Loucy (cell line): ENCODE data around the gene CRTAC1.

Experiments used
- H2AFZ ChIP-seq: fragments of 200-600 bp; sonication (generic); 2 replicates; pipeline ENCODE4 v1.6.0; 2016; ENCODE audit warnings: antibody characterized with exemption, mild to moderate bottlenecking, low read length, moderate library complexity
- H3F3A ChIP-seq: fragments of 200-600 bp; 2 replicates; pipeline ENCODE4 v1.6.0; 2016; ENCODE audit warnings: antibody characterized with exemption, low read depth, mild to moderate bottlenecking
- H3K27me3 ChIP-seq: fragments of 200-600 bp; sonication (generic); 2 replicates; pipeline ENCODE4 v1.6.1; 2014; ENCODE audit warnings: low read length, mild to moderate bottlenecking; ENCODE audit not compliant: insufficient read depth, poor library complexity, severe bottlenecking
- H3K36me3 ChIP-seq: fragments of 200-600 bp; sonication (generic); 2 replicates; pipeline ENCODE4 v1.6.1; 2016; ENCODE audit warnings: low read length; ENCODE audit not compliant: insufficient read depth
- H3K4me1 ChIP-seq: fragments of 200-600 bp; sonication (generic); 2 replicates; pipeline ENCODE4 v1.5.1; 2014; ENCODE audit warnings: low read length, mild to moderate bottlenecking; ENCODE audit not compliant: insufficient read depth, poor library complexity, severe bottlenecking
- H3K4me2 ChIP-seq: fragments of 200-600 bp; sonication (generic); 2 replicates; pipeline ENCODE4 v1.6.0; 2014; ENCODE audit warnings: antibody characterized with exemption, low read length, low read depth, mild to moderate bottlenecking; ENCODE audit not compliant: poor library complexity, severe bottlenecking
- H3K4me3 ChIP-seq: fragments of 200-600 bp; sonication (generic); 2 replicates; pipeline ENCODE4 v1.5.1; 2014; ENCODE audit warnings: low read length, mild to moderate bottlenecking, mixed read lengths; ENCODE audit not compliant: poor library complexity, severe bottlenecking
- H3K79me2 ChIP-seq: fragments of 200-600 bp; sonication (generic); 2 replicates; pipeline ENCODE4 v1.6.1; 2014; ENCODE audit warnings: low read length; ENCODE audit not compliant: insufficient read depth
- H3K9ac ChIP-seq: fragments of 200-600 bp; sonication (generic); 2 replicates; pipeline ENCODE4 v1.6.0; 2014; ENCODE audit warnings: mild to moderate bottlenecking, low read depth, low read length, moderate library complexity; ENCODE audit not compliant: poor library complexity, severe bottlenecking
- H3K9me2 ChIP-seq: fragments of 200-600 bp; sonication (generic); replicated peaks from 2 replicates; pipeline ENCODE4 v1.6.1; 2016; ENCODE audit warnings: low read depth, low read length, mixed read lengths
- H3K9me3 ChIP-seq: fragments of 200-600 bp; sonication (generic); 2 replicates; pipeline ENCODE4 v1.6.1; 2014; ENCODE audit warnings: mild to moderate bottlenecking, antibody characterized with exemption, low read length, low read depth; ENCODE audit not compliant: insufficient read depth
- H4K20me1 ChIP-seq: fragments of 200-600 bp; sonication (generic); 2 replicates; pipeline ENCODE4 v1.6.0; 2014; ENCODE audit warnings: antibody characterized with exemption, low read length, mild to moderate bottlenecking; ENCODE audit not compliant: insufficient read depth, poor library complexity, severe bottlenecking
- CTCF ChIP-seq: fragments of 200-600 bp; sonication (generic); conservative IDR thresholded peaks from 2 replicates; pipeline ENCODE4 v1.5.1; 2014; ENCODE audit warnings: mild to moderate bottlenecking, antibody characterized with exemption, low read length
- EZH2phosphoT487 ChIP-seq: fragments of 200-600 bp; IDR thresholded peaks from 2 replicates; pipeline ENCODE4 v1.6.1; 2018; ENCODE audit warnings: antibody characterized with exemption, mild to moderate bottlenecking, moderate library complexity, borderline replicate concordance

CRTAC1 gene

DNA sequence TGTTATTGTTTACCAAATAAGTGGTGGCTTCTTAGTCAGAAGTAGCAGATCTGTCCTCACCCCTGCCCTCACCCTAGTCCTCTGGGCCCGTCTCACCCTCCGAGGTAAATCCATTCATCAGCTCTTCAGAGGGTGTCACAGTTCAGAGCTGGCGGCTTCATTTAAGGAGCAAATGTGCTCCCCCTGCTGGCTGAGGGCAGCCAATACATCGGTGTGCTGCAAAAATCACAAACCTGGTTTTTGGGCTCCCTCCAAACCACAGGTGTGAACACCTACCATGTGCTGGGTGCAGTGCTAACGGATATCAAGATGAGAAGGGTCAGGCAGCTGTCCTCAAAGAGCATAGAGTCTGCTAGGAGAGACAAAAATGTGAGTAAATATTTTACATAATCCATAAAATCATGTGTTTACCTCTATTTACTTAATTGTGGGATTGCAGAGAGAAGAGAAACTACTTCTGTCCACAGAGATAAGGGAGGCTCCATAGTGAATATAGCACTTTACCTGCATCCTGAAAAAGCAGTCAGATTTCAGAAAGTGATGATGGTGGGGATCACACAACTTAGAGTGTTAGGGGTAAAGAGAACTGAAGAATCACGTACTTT lies 15.5 kb upstream of the CRTAC1 start:
- no peaks in the 10 kb centered on the region for H3F3A ChIP-seq
- no peak for TF ChIP-seq EZH2phosphoT487
- TF ChIP-seq CTCF, result peak; percentile 92
- no peaks in the 10 kb centered on the region for H3K9me3 ChIP-seq
- H3K4me1 ChIP-seq, result no peaks in the 10 kb centered on the region
- H3K9me2 ChIP-seq, result no peaks in the 10 kb centered on the region
- H4K20me1 ChIP-seq, result no peaks in the 10 kb centered on the region
- H3K4me2 ChIP-seq, result no peak overlapping the region
- H3K27me3 ChIP-seq, result no peaks in the 10 kb centered on the region
- no peak overlapping the region for H3K9ac ChIP-seq
- no peak overlapping the region for H3K4me3 ChIP-seq
- no peaks in the 10 kb centered on the region for H3K79me2 ChIP-seq
- H3K36me3 ChIP-seq, result no peaks in the 10 kb centered on the region
- no peak overlapping the region for H2AFZ ChIP-seq

DNA sequence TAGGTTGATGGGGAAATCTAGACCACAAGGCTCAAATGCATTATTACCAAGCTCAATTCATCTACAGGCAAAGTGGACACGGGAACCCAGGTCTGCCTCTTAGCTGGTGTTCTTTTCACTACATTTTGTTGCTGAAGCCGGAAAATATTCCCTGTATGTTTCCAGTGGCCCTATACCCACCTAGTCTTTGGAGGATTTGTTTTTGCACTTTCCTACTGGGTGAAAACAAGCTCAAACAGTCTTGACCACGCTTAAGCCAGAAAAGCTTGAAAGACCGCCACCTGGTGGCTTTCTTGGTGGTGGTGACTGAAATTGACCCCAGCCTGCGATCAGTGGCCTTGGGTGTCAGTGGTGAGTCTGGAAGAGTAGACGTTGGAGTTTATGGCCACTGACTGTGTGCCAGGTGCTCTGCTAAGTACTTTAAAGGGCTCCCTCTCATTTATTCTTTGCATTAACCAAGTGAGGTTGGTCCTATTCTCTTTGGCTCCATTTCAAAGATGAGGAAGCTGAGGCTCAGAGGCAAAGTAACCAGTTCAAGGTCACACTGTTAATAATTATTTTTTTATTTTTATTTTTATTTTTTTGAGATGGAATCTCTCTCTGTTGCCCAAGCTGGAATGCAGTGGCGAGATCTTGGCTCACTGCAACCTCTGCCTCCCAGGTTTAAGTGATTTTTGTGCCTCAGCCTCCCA lies 11.1 kb upstream of the CRTAC1 start:
- Histone ChIP-seq H3K79me2 (no peaks in the 10 kb centered on the region), H3K9ac (no peak overlapping the region), H3K4me3 (no peak overlapping the region), H3K27me3 (no peaks in the 10 kb centered on the region), H3K36me3 (no peaks in the 10 kb centered on the region), H2AFZ (no peak overlapping the region), H3K4me2 (no peak overlapping the region), H3F3A (no peaks in the 10 kb centered on the region), H3K9me3 (no peaks in the 10 kb centered on the region), H4K20me1 (no peaks in the 10 kb centered on the region), H3K4me1 (no peaks in the 10 kb centered on the region), H3K9me2 (no peaks in the 10 kb centered on the region)
- peak; percentile 82 for TF ChIP-seq CTCF
- no peak for TF ChIP-seq EZH2phosphoT487

- Histone ChIP-seq H2AFZ (no peak overlapping the region), H4K20me1 (no peaks in the 10 kb centered on the region), H3K79me2 (no peaks in the 10 kb centered on the region), H3K4me1 (no peaks in the 10 kb centered on the region), H3K9me3 (no peaks in the 10 kb centered on the region), H3K4me2 (no peak overlapping the region), H3K27me3 (no peaks in the 10 kb centered on the region), H3F3A (no peaks in the 10 kb centered on the region), H3K36me3 (no peaks in the 10 kb centered on the region), H3K9ac (no peak overlapping the region), H3K4me3 (no peak overlapping the region), H3K9me2 (no peaks in the 10 kb centered on the region)
- TF ChIP-seq CTCF (no peak), EZH2phosphoT487 (no peak)
These were observed 9.4 kb upstream of the CRTAC1 start for GRCh38 chr10:98039690-98040381.
